Suppressor macrophage treated with lipopolysaccharide for 4 hours (primary cell): Measurements from ENCODE around the gene PPP1R27.
"Not testable (repeated sequence)": the region's sequence is repeated elsewhere in the genome, so short reads cannot be mapped to it uniquely, and the experiment has no call there.

Source experiments
- DNase-seq: peaks from one replicate; pipeline ENCODE4 v3.0.0-alpha.2; 2020

The PPP1R27 gene

DNA sequence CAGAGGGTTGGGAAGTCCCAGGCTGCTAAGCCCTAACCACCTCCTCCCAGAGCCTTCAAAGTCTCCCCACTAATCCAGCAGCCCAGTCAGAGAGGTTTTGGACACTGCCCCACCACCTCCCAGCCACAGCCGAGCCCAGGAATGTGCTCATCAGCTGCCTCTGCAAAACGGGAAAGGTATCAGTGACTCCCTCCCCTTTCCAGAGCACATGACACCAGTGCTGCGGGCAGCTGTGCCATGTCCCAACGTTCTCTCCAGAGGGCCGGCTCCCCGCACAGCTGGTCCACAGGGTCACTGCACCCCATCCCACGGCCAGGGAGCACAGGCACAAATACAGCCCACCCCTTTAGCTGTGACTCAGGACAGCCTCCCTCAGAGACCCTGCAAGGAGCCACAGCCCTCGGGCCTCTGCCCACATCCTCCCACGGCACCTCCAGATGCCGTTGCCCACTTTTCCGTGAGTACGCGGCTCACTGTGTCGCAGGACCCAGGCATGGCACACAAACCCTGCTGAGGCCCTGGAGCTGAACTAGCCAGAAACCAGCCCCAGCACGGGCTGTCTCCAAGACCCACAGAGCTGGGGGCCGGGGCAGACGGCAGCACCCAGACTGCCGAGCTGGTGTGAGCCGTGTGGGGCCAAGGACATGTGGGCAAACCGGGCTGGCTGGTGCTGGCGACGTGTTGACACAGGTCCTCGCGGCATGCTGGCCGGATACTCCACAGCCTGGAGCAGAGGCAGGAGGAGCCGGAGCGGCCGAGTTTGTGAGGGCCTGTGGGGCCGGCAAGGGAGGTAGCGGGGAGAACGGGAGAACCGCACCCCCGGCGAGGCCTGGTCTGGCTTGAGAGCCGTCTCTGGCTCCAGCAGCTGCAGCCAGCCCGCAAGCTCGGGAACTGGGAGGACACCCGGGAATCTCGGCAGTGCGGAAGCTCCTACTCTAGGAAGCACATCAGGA is 6.3 kb upstream of the PPP1R27 start:
- DNase-seq = peak; percentile 20

DNA sequence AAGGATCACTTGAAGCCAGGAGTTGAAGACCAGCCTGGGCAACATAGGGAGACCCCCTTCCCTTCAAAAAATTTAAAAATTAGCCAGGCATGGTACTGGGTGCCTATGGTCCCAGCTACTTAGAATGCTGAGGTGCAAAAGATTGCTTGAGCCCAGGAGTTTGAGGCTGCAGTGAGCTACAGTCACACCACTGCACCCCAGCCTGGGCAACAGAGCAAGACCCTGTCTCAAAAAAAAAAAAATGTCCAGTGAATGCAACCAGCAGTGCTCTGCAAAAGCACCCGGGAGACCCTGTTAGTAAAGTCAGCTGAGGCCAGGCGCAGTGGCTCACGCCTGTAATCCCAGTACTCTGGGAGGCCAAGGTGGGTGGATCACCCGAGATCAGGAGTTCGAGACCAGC is 5.2 kb upstream of the PPP1R27 start:
- not testable (repeated sequence) for DNase-seq

DNA sequence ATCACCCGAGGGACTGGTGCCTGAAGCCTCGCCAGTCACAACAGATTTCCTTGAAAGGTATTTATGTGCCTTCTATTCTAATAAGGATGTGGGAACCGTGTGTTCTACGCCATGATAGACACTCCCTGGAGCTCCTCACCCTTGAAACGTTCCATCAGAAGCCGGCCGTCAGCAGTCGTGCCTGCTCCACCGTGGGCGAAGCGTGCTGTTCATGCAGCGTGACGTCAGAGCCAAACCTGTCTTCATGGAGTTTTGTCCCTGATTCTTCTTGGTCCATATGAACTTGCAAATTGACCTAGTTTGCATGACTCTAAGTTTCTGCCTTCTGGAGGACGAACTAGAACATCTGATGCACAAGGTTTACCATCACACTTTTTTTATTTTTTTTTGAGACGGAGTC is 4.5 kb upstream of the PPP1R27 start:
- no peak for DNase-seq

DNA sequence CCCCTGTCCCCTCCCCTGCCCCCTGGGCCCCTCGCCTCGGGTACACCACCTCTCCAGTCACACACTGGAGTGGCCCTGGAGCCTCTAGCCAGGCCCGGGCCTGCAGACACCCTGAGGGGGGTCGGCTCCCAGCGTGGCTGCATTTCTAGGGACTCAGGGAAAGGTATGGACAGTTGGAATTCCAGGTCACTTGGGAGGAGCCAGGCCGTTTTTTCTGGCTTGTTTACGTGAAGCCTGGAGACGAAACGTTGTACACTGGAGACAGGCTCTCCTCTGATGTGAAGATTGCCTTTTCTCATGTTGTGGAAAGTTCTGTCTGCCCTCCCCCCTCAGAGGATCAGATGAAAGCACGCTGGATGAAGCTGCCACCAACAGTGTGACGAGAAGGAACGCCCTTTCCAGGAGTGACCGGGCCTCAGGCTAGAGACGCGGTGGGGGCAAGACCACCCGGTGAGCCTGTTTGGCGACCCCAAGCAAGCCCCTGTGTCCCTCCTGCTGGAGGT is 4.0 kb upstream of the PPP1R27 start:
- no peak for DNase-seq

DNA sequence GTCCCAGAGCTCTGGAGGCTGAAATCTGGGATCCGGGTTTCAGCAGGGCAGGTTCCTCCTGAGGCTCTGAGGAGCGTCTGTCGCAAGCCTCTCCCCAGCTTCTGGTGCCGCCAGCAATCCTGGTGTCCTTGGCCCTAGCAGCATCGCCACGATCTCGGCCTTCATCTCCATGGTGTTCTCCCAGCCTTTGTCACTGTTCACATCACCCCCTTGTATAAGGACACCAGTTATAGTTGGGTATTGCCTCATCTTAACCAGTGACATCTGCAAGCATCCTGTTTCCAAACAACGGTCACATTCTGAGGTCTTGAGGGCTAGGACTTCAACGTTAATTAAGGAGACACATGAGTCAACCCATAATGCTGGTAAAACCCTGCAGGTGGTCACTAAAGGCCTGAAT is 2.8 kb upstream of the PPP1R27 start:
- DNase-seq = peak; percentile 83

DNA sequence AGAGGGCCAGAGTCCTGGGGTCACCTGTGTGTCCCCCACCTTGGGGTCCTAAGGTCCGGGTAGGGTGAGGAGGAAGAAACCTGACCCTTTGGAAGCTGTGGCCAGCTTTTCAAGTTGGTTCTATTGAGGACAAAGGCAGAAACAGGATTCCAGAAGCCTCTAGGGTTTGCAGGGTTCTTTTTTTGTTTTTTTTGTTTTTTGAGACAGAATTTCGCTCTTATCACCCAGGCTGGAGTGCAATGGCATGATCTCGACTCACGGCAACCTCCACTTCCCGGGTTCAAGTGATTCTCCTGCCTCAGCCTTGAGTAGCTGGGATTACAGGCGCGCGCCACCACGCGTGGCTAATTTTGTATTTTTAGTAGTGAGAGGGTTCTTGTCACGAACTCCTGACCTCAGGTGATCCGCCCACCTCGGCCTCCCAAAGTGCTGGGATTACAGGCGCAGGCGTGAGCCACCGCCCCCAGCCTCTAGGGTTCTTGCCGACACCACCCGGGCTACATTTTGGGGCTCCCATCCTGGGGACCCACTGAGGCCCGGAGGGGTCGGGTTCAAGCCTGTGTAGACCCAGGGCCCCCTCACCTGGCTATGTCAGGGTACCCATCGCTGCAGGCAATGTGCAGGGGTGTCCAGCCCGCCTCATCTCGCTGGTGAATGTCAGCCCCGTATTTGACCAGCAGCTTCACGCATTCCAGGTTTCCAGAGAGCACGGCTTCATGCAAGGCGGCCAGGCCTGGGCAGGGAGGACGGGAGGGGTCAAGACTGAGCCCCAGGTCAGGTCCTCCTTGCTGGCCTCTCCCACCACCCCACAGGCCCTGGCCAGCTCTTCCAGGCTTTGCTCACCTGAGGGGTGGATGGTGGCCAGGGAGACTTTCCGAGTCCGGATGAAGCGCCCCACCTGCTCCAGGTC is 674 bp downstream of the PPP1R27 start:
- DNase-seq = no peak

DNA sequence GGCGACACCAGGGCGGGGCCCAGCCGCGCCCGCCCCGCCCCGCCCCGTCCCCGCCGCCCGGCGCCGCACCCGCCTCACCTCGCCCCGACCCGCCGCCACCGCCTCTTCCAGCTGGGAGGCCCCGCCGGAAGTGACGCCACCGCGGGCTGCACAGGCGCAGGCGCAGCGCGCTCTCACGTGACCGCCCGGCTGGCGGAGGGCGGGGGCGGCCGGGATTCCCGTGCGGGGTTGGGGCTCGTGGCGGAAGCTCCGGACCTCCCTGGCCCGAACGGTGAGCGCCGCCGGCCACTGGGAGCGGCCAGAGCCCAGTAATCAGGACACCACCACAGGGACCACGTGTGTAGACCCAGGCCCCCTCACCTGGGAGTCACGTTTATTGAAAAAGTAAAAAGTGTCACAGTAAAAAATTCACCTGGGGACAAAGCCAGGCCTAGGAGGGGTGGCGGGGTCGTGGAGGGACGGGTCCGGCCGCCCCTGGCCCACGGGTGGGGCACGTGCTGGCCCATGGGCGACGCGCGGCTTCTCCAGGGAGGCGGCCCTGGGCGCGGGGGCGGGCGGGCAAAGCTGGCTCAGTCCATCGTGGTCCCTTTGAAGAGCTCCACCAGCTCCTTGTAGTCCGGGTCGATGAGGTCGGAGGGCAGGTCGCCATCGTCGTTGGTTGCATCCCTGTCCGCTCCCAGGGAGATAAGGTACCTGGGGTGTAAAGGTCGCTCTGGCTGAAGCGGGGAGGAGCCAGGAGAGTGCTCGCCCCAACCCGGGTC is 1.5 kb downstream of the PPP1R27 start, which contains the start of gene MCRIP1:
Gene MCRIP1 (minus strand): TSS at position 132 of the 761 bp plus-strand sequence. CDS start 8,785 bp downstream, outside the sequence.
- peak; percentile 99 for DNase-seq

DNA sequence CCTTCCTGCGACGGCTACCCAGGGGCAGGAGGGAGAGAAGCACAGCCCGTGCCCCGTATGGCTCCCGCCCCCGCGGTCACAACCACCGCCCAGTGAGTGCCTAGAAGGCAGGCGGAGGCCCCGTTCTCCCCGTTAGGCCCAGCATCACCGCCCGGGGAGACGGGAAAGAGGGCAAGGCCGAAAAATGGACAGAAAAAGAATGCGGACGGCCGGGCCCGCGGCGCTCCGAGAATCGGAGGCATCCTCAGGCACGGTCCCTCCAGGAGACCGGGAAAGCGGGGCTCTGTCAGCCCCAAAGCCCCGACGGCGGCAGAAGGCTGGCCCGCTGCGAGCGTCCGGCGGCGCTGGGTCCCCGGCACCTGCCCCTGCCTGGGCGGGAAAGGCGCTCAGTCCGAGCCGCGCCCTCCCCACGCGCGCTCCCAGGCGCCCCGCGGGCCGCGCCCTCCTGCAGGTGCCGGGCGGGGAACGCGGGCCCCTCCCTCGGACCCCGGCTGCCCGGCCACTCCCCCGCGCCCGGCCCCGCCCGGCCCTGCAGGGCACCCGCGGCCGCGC is 2.2 kb downstream of the PPP1R27 start:
- peak; percentile 42 for DNase-seq

DNA sequence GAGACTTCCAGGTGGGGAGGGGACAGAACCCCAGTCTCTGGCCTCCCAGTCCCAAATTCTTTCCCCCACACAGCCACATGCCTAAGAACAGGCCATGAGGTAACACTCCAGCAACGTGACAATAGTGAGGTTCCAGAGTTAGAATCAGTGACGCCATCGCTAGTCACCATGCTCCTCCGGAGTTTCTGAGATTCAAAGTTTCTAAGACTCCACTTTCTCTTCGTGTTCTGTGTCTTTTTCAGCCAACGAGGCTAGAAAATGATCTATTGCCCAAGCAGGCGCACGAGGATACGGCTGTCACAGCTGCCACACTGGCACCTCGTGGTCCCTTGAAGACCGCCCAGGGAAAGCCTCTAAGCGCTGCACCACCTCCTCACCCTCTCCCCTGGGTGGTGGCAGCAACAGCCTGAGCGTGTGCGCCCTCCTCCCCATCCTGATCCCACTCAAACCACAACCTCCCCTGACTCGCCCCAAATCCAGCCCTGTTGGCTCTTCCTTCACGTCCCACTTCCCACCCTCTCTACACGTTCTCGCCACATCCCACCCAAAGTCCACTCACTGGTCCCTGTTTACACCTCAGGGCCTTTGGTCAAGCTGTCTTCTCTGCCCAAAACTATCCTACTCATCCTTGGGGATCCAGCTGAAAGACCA is 2.8 kb downstream of the PPP1R27 start:
- peak; percentile 94 for DNase-seq

DNA sequence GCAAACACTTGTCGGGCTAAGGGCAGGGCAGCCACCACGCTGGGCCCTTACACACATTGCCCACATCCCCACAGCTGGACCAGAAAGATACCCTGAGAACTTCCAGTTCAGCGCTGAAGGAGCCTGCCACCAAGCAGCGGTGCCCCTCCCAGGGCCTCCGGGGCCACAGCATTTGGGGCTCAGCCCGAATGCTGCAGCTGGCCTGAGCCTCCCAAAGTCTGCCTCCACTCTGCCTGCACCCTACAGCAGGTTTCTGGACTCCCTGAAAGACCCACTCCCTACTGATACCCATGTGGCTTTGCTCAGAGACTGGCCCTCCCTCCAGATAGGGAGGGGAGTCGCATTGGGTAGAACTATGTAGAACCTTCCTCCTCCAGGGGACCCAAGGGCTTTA is 3.3 kb downstream of the PPP1R27 start:
- DNase-seq = no peak

DNA sequence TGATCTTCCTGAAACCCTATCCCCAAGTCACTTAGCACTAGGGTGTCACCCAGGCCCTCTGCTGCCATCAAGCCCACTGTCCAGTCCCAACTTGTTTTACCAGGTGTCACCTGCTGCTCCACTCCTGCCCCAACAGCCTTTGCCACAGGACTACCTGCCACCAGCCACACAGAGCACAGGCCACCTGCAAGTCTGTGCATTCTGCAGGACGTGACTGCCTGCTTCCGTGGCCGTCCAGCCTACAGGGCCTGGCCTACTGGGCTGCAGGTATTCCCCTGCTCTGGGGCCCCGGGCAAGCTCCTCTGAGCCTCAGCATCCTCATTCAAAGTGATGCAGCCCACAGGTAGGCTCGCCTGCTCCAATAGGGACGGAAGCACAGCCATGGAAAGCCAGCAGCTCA is 5.0 kb downstream of the PPP1R27 start:
- DNase-seq = no peak

DNA sequence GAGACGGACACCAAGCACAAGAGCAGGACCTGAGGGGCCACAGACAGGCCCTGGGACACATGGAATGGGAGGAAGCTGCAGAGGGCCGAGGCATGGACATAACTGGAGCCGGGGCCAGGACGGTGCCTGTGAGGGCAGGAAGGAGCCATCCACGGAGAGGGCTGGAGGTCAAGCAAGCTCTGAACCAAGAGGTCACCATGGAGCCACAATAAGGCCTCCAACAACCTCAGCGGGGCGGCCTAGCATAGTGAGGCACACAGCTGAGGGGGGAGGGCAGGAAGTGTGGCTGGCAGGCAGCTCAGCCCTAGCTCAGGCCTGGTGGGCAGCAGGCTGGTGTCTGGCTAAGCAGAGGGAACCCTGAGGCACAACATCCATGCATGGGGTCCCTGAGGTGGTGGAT is 6.2 kb downstream of the PPP1R27 start:
- DNase-seq = no peak

DNA sequence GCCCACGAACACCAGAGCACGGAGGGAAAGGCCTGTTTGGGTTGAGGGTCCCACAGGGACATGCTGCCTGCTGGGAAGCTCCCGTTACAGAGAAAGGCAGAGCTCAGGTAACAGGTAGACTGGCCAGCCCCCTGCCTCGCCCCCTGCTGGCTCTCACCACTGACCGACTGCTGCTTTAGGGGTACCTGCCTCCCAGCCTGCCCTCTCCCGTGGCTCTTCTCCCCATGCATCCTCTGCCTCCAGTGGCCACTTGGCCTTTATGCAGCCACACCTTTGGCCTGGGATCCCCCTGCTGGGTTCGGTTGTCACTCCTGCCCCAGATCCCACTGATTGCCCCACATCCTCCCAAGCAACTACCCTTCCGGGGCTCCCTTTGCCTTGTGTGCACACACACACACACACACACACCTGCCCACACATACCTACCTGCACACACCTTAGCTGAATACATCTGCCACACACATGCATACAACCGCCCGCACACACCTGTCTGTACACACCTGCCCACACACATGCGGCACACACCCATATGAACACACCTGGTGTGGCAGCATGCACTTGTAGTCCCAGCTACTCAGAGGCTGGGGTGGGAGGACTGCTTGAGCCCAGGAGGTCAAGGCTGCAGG is 8.9 kb downstream of the PPP1R27 start:
- DNase-seq = no peak

DNA sequence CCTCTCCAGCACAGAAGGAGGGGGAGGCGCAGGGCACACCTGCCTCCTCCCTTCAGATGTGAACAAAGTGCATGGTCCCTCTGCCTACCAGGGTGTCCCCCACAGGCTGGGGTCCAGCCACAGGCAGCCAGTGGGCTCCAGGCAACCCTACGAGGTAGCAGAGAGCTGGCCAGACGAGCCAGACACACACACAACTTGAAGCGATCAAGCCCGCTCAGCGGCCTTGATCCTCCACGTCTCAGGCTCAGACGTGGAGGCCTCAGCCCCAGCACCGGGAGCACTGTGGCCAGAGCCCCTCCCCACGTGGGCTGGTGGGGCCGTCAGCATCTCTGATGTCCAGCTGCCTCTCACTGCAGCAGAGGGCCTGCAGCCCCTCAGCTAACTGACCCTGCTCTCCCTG is 10.3 kb downstream of the PPP1R27 start:
- no peak for DNase-seq

DNA sequence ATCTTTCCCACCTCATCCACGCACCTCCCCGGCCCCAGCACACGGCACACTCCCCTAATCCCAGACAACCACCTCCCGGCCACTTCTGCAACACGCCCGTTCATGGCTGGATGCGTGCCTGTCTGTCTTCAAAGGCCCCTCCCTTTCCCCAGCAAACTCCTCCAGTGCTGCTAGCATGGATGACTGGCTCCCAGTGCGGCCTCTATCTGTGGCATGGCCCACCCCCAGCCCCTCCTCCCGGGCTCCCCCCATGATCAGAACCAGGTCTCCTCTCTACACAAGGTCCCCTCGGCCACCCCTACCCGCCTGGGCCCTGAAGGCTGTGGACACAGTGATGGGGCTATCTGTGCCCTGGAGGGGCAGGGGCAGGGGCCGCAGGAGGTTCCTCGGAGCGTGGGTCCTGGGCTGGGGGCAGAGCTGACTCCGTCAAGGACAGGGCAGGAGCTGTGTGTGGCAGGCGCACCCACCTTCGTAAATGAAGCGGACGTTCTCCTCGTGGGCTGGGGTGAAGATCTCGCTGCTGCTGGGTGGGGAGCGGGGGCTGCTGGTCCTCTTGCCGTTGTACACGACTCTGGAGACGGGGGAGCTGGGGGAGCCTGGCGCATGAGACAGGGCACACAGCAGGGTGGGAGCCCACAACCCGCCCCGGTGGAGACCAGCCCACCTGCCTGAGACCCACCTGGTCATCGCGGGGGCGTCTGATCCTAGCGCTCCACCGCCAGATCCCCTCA is 10.9 kb downstream of the PPP1R27 start:
- no peak for DNase-seq

DNA sequence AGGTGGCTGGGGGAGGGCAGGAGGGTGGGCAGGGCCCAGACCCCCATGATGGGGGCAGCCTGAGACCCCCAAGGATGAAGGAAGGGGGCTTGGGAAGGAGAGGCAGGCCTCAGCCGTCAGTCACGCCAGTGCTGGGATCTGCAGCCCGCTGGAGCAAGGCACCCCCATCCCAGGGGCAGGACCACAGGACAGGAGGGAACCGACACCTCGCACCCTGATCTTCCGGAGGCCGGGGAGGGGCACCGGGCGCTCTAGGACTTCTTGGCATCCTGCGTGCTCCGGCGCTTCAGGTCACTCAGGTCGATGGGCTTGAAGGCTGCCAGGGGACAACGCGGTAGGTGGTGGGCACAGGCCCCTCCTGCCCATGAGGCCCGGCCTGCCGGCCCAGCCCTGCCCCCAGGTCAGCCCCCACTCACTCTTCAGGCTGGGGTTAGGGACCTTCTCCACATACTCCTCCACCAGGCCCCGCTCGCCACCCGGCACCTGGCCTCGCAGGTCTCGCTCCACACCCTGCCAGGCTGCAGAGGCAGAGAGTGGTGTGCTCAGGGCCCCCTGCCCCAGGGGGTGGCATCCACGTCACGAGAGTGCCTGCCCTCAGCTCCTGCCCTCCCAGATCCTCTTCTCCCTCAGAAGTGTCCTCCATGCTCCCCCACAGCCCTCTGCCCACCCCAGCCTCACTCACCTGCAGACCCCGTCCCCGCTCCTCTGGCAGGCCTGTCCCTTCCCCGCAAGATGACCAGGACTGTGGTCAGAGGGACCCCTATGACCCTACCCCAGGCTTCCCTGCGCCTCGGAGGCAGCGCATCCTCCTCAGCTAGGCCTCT is 11.6 kb downstream of the PPP1R27 start:
- no peak for DNase-seq

DNA sequence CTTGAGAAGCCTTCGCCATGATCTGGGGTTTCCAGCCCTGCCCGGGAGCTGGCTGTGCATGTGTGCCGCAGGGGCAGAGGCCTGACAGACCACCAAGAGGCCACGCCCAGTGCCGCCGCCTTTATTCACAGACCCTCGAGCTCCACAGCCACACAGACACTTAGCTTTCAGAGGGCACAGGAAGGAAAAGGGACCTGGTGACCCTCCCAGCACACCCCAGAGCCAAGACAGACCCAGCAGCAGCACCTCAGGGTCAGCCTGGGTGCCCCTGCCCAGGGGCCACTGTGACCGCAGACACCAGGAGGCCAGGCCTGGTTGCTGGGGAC is 12.6 kb downstream of the PPP1R27 start:
- DNase-seq = no peak

DNA sequence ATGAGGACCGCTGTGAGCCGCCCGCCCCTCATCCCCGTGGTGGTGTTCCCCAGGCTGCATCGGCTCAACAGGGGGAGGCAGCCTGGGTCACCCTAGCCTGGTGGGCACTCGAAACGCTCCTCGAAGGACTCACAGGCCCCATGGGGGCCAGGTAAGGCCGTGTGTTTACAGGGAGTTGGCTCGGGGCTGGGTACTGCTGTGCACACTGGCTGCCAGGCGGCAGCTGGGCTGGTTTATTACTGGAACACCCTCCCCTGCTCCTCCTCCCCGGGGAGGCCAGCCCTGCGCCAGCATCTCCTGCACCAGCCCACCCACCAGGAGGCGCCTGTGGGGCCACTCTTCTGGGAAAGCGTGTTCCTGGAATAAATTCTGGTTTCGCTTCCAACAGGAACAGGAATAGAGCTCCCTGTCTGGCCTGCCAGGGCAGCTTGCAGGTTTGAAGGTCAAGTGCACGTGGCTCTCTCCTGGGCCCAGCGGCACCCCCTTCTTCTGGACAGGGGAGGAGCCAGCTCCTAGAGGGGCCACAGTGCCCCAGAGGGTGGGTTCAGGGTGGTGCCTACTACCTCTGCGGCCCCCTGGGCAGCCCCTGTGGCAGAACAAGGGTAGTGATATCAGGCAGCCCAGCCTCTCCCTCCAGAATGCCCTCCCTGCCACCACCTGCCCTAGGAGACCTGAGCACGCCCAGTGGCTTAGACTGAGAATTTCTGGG is 13.1 kb downstream of the PPP1R27 start:
- DNase-seq = peak; percentile 87

DNA sequence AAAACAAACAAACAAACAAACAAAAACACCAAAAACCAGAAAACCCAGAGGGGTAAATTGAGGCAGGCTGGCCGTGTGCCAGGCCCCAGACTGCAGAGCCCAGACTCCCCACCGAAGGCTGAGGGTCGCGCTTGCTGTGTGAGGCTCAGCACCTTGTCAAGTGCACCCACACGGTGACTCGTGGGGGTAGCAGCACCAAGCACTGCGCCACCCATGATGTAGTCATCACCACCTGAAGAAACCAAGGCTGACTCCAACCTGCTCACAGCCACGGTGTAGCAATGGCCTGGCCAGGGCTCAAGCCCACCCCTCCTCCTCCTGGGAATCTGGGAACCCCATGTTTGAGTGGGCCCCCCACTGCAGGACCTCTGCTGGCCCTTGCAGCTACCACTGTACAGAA is 13.7 kb downstream of the PPP1R27 start:
- no peak for DNase-seq
